ENCODE measurements around the gene TMEM255B.

- TF ChIP-seq POLR2AphosphoS5 (IDR thresholded peaks at IDR 0.05) (no peak), CTCF (IDR thresholded peaks at IDR 0.05) (no peak), EP300 (IDR thresholded peaks at IDR 0.05) (no peak)
Measured at GRCh38 chr13:113789167-113789566, 30.1 kb downstream of the TMEM255B start.
